Hippocampal formation (tissue), 2 donors: Measurements from ENCODE around the gene DLG2.

Experiments
- DNase-seq, 2 donors: peaks; one replicate each; lab custom pipeline; 2025; lab: John Stamatoyannopoulos, UW

Gene DLG2

GRCh38 chr11:84215672-84216071 is 1411.5 kb downstream of the DLG2 start:
- no peak for DNase-seq

- DNase-seq: no peak
These were observed 1412.6 kb downstream of the DLG2 start for GRCh38 chr11:84214557-84214956.

GRCh38 chr11:84212468-84213390 is 1414.4 kb downstream of the DLG2 start:
- DNase-seq: no peak

GRCh38 chr11:84211896-84212295 is 1415.2 kb downstream of the DLG2 start:
- DNase-seq: no peak

- DNase-seq: no peak
These were observed 1432.4 kb downstream of the DLG2 start for GRCh38 chr11:84194696-84195095.

- DNase-seq: no peak
These were observed 1433.4 kb downstream of the DLG2 start for GRCh38 chr11:84193706-84194105.

- no peak for DNase-seq
These were observed 1438.6 kb downstream of the DLG2 start for GRCh38 chr11:84188521-84188920.

- peak in 1 of 2 donors; percentile 57 for DNase-seq
These were observed 1454.1 kb downstream of the DLG2 start for GRCh38 chr11:84173078-84173477.

GRCh38 chr11:84165139-84165538 is 1462.0 kb downstream of the DLG2 start:
- DNase-seq: no peak

GRCh38 chr11:84164728-84165127 is 1462.4 kb downstream of the DLG2 start:
- DNase-seq: no peak

GRCh38 chr11:84163116-84163515 is 1464.0 kb downstream of the DLG2 start:
- DNase-seq: no peak

GRCh38 chr11:84157639-84158038 is 1469.5 kb downstream of the DLG2 start:
- no peak for DNase-seq

GRCh38 chr11:84146826-84147225 is 1480.3 kb downstream of the DLG2 start:
- no peak for DNase-seq

- DNase-seq: no peak
These were observed 1481.4 kb downstream of the DLG2 start for GRCh38 chr11:84145616-84146185.

- peak in 1 of 2 donors; percentile 60 for DNase-seq
These were observed 1482.6 kb downstream of the DLG2 start for GRCh38 chr11:84144531-84144930.

GRCh38 chr11:84142411-84142810 is 1484.7 kb downstream of the DLG2 start:
- no peak for DNase-seq

GRCh38 chr11:84140386-84141169 is 1486.6 kb downstream of the DLG2 start:
- peak in 1 of 2 donors; percentile 57 for DNase-seq

- DNase-seq: no peak
These were observed 1489.2 kb downstream of the DLG2 start for GRCh38 chr11:84137960-84138359.

- DNase-seq: no peak
These were observed 1489.6 kb downstream of the DLG2 start for GRCh38 chr11:84137505-84137904.

- DNase-seq: no peak
These were observed 1490.2 kb downstream of the DLG2 start for GRCh38 chr11:84136926-84137325.

- no peak for DNase-seq
These were observed 1496.3 kb downstream of the DLG2 start for GRCh38 chr11:84130646-84131427.
